ENCODE results near the gene SCTR.

Gene SCTR

GRCh38 chr2:119468154-119468955 is 55.9 kb downstream of the SCTR start:
- in situ Hi-C loops (cut with MboI; ENCODE audit: low sequenced_read_pairs): no loop called here
- no peak for DNase-seq (ENCODE audit: low spot score in 2 of 2)
- H3K4me1 ChIP-seq: peaks cover 3% of the 10 kb centered on the region; the same call in 1 of the 2 replicates

GRCh38 chr2:119466373-119466772 is 57.9 kb downstream of the SCTR start:
- H3K36me3 ChIP-seq (replicated peaks): no peaks in the 10 kb centered on the region
- no peaks in the 10 kb centered on the region for H3K9me3 ChIP-seq
- H3K4me3 ChIP-seq: no peak overlapping the region
- in situ Hi-C loops (cut with MboI; ENCODE audit: low sequenced_read_pairs): no loop called here
- no peaks in the 10 kb centered on the region for H3K27me3 ChIP-seq (ENCODE audit: low read depth)
- no peak for DNase-seq (ENCODE audit: low spot score in 2 of 2)
- peaks cover 3% of the 10 kb centered on the region; the same call in 1 of the 2 replicates for H3K4me1 ChIP-seq

More at GRCh38 chr2:119468154-119468955, 55.9 kb downstream of the SCTR start:
- Histone ChIP-seq H3K4me3 (no peak overlapping the region), H3K27me3 (ENCODE audit: low read depth) (no peaks in the 10 kb centered on the region), H3K9me3 (no peaks in the 10 kb centered on the region), H3K36me3 (replicated peaks) (no peaks in the 10 kb centered on the region)

- Histone ChIP-seq H3K9me3 (no peaks in the 10 kb centered on the region), H3K27me3 (ENCODE audit: low read depth) (no peaks in the 10 kb centered on the region), H3K36me3 (replicated peaks) (no peaks in the 10 kb centered on the region), H3K4me3 (no peak overlapping the region), H3K4me1 (peaks cover 3% of the 10 kb centered on the region; the same call in 1 of the 2 replicates)
- in situ Hi-C loops (cut with MboI; ENCODE audit: low sequenced_read_pairs): no loop called here
- DNase-seq (ENCODE audit: low spot score in 2 of 2): no peak
These were observed 58.6 kb downstream of the SCTR start for GRCh38 chr2:119465687-119466086.

- Histone ChIP-seq H3K4me3 (no peak overlapping the region), H3K36me3 (replicated peaks) (no peaks in the 10 kb centered on the region), H3K27me3 (ENCODE audit: low read depth) (no peaks in the 10 kb centered on the region), H3K4me1 (peaks cover 3% of the 10 kb centered on the region; the same call in 1 of the 2 replicates), H3K9me3 (no peaks in the 10 kb centered on the region)
- in situ Hi-C loops (cut with MboI; ENCODE audit: low sequenced_read_pairs): no loop called here
- DNase-seq (ENCODE audit: low spot score in 2 of 2): no peak
These were observed 59.3 kb downstream of the SCTR start for GRCh38 chr2:119464981-119465380.

- Histone ChIP-seq H3K36me3 (replicated peaks) (no peaks in the 10 kb centered on the region), H3K9me3 (no peaks in the 10 kb centered on the region), H3K4me3 (no peak overlapping the region), H3K4me1 (no peaks in the 10 kb centered on the region), H3K27me3 (ENCODE audit: low read depth) (no peaks in the 10 kb centered on the region)
- no peak for DNase-seq (ENCODE audit: low spot score in 2 of 2)
- in situ Hi-C loops (cut with MboI; ENCODE audit: low sequenced_read_pairs): no loop called here
These were observed 60.3 kb downstream of the SCTR start for GRCh38 chr2:119463990-119464389.

- H3K36me3 ChIP-seq (replicated peaks): no peaks in the 10 kb centered on the region
- H3K27me3 ChIP-seq (ENCODE audit: low read depth): no peaks in the 10 kb centered on the region
- no peaks in the 10 kb centered on the region for H3K9me3 ChIP-seq
- H3K4me1 ChIP-seq: no peaks in the 10 kb centered on the region
- in situ Hi-C loops (cut with MboI; ENCODE audit: low sequenced_read_pairs): no loop called here
- no peak overlapping the region for H3K4me3 ChIP-seq
- DNase-seq (ENCODE audit: low spot score in 2 of 2): no peak
These were observed 61.1 kb downstream of the SCTR start for GRCh38 chr2:119463136-119463535.

- H3K4me3 ChIP-seq: no peak overlapping the region
- no peaks in the 10 kb centered on the region for H3K4me1 ChIP-seq
- in situ Hi-C loops (cut with MboI; ENCODE audit: low sequenced_read_pairs): no loop called here
- H3K9me3 ChIP-seq: no peaks in the 10 kb centered on the region
- no peak for DNase-seq (ENCODE audit: low spot score in 2 of 2)
- H3K36me3 ChIP-seq (replicated peaks): no peaks in the 10 kb centered on the region
- H3K27me3 ChIP-seq (ENCODE audit: low read depth): no peaks in the 10 kb centered on the region
These were observed 61.7 kb downstream of the SCTR start for GRCh38 chr2:119462574-119462973.

- no peak for DNase-seq (ENCODE audit: low spot score in 2 of 2)
- H3K4me3 ChIP-seq: no peak overlapping the region
- H3K36me3 ChIP-seq (replicated peaks): no peaks in the 10 kb centered on the region
- no peaks in the 10 kb centered on the region for H3K4me1 ChIP-seq
- no peaks in the 10 kb centered on the region for H3K9me3 ChIP-seq
- in situ Hi-C loops (cut with MboI; ENCODE audit: low sequenced_read_pairs): no loop called here
- no peaks in the 10 kb centered on the region for H3K27me3 ChIP-seq (ENCODE audit: low read depth)
These were observed 62.5 kb downstream of the SCTR start for GRCh38 chr2:119461811-119462210.

GRCh38 chr2:119460076-119460475 is 64.2 kb downstream of the SCTR start:
- H3K27me3 ChIP-seq (ENCODE audit: low read depth): no peaks in the 10 kb centered on the region
- no peak overlapping the region for H3K4me3 ChIP-seq
- no peaks in the 10 kb centered on the region for H3K36me3 ChIP-seq (replicated peaks)
- no peak for DNase-seq (ENCODE audit: low spot score in 2 of 2)
- H3K9me3 ChIP-seq: no peaks in the 10 kb centered on the region
- H3K4me1 ChIP-seq: no peaks in the 10 kb centered on the region
- in situ Hi-C loops (cut with MboI; ENCODE audit: low sequenced_read_pairs): no loop called here

GRCh38 chr2:119455066-119455718 is 69.1 kb downstream of the SCTR start:
- Histone ChIP-seq H3K9me3 (no peaks in the 10 kb centered on the region), H3K4me1 (no peaks in the 10 kb centered on the region), H3K4me3 (no peak overlapping the region), H3K36me3 (replicated peaks) (no peaks in the 10 kb centered on the region), H3K27me3 (ENCODE audit: low read depth) (no peaks in the 10 kb centered on the region)
- DNase-seq (ENCODE audit: low spot score in 2 of 2): no peak
- in situ Hi-C loops (cut with MboI; ENCODE audit: low sequenced_read_pairs): no loop called here

- Histone ChIP-seq H3K27me3 (ENCODE audit: low read depth) (no peaks in the 10 kb centered on the region), H3K36me3 (replicated peaks) (no peaks in the 10 kb centered on the region), H3K9me3 (no peaks in the 10 kb centered on the region), H3K4me1 (no peaks in the 10 kb centered on the region), H3K4me3 (no peak overlapping the region)
- DNase-seq (ENCODE audit: low spot score in 2 of 2): no peak
- in situ Hi-C loops (cut with MboI; ENCODE audit: low sequenced_read_pairs): no loop called here
These were observed 70.2 kb downstream of the SCTR start for GRCh38 chr2:119453972-119454593.

GRCh38 chr2:119451336-119452050 is 72.8 kb downstream of the SCTR start:
- Histone ChIP-seq H3K9me3 (no peaks in the 10 kb centered on the region), H3K36me3 (replicated peaks) (no peaks in the 10 kb centered on the region), H3K4me1 (no peaks in the 10 kb centered on the region), H3K4me3 (no peak overlapping the region), H3K27me3 (ENCODE audit: low read depth) (no peaks in the 10 kb centered on the region)
- in situ Hi-C loops (cut with MboI; ENCODE audit: low sequenced_read_pairs): no loop called here
- no peak for DNase-seq (ENCODE audit: low spot score in 2 of 2)

GRCh38 chr2:119449521-119449920 is 74.8 kb downstream of the SCTR start:
- DNase-seq (ENCODE audit: low spot score in 2 of 2): peak in 1 of 2 experiments; percentile 29
- Histone ChIP-seq H3K9me3 (no peaks in the 10 kb centered on the region), H3K4me1 (no peaks in the 10 kb centered on the region), H3K36me3 (replicated peaks) (no peaks in the 10 kb centered on the region), H3K4me3 (no peak overlapping the region), H3K27me3 (ENCODE audit: low read depth) (no peaks in the 10 kb centered on the region)
- in situ Hi-C loops (cut with MboI; ENCODE audit: low sequenced_read_pairs): no loop called here
